ENCODE measurements around the gene KY.
"Not testable (repeated sequence)": the region's sequence is repeated elsewhere in the genome, so short reads cannot be mapped to it uniquely, and the experiment has no call there.

The KY gene

DNA sequence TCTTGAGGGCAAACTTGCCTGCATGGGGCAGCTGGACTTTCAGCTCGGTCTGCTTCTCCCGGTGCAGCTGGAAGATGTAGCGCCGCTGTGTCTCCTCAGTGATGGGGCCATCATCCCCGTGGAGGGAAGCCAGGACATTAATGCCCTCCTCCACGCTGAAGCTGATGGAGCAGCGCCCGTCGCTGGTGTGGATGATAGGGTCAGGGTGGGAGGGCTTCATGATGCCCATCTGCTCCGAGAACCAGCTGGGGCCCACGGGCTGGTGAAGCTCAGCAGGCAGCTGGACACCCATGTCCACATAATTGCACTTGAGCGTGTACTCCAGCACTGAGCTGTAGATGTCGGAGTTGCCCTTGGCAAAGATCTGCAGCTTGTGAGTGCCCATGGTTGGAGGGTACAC, 46.9 kb downstream of the KY start:
- DNase-seq (ENCODE audit: low read depth in 1 of 2, low spot score in 1 of 2) = no peak

DNA sequence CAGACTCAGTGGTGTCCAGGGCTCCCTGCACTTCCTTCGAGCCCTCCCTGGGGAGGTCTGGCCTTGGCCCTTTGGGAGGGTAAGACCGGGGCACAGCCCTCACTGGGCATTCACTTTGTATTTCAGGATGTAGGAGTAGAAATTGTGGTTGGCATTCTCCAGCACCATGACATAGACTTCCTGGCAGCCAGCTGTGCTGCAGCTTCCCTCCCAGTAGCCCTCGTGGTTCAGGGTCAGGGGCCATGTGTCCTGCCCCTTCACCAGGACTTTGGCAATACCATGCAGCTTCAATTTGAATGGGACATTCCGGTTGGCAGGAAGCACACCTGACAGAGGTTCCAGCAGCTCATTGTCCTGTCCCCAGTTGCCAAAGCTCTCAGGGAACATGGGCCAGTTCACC, 47.3 kb downstream of the KY start:
- no peak for DNase-seq (ENCODE audit: low read depth in 1 of 2, low spot score in 1 of 2)

DNA sequence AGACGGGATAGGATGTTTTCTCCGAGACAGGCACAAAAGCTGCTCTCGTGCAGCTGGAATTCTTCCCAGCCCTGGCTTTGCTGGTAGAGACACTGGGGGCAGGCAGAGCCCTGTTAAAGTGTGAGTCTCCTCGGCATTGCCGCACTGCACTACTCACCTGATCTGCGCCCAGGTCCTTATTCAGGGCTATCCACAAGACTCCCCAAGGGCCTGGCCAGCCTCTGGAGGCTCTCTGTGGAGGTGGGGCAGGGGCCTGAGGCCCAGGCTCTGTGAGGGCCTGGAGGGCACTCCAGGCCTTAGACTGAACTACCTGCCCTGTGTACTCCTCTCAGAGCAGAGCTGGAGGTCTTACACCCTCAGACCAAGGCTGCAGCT, 48.4 kb downstream of the KY start:
- no peak for DNase-seq (ENCODE audit: low read depth in 1 of 2, low spot score in 1 of 2)

DNA sequence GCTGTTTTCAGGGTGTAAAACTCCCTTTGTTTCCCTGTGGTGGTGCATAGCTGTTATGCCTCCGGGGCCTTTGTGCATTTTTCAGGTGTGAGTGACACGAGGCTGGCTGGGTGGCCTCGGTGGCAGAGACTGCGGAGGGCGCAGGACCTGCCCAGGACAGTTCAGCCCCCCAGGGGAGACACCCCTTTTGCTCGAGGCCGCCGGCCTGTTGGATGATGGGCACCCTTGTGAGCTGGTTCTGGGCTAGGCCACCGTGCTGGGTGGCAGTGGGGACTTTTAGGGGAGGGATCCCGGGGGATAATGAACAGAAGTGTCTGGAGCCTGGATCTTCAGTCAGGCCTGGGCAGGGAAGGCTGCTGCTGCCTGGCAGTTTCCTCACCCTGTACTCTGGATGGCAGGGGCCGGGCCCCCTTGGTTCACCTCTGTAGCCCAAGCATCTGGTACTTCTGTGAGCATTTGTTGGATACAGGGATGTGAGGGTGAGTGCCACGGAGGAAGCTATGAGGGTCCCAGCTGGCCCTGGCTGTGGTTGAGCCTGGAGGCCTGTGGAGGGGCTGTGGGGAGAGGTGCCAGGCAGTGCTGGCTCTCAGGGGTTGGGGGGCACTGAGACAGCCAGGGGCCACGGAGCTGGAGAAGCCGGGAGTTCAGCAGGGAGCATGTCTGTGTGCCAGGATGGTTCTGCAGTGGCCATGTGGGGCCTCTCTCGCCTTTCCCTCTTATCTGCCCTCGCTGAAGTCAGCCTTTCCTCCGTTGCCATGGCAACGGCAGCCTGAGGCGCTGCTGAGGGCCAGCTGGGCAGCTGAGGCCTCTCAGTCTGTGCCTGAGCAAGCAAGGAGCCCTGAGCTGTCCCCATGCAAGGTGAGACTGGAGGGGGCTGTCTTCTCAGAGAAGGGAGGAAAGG, 49.0 kb downstream of the KY start:
- DNase-seq (ENCODE audit: low read depth in 1 of 2, low spot score in 1 of 2) = no peak

DNA sequence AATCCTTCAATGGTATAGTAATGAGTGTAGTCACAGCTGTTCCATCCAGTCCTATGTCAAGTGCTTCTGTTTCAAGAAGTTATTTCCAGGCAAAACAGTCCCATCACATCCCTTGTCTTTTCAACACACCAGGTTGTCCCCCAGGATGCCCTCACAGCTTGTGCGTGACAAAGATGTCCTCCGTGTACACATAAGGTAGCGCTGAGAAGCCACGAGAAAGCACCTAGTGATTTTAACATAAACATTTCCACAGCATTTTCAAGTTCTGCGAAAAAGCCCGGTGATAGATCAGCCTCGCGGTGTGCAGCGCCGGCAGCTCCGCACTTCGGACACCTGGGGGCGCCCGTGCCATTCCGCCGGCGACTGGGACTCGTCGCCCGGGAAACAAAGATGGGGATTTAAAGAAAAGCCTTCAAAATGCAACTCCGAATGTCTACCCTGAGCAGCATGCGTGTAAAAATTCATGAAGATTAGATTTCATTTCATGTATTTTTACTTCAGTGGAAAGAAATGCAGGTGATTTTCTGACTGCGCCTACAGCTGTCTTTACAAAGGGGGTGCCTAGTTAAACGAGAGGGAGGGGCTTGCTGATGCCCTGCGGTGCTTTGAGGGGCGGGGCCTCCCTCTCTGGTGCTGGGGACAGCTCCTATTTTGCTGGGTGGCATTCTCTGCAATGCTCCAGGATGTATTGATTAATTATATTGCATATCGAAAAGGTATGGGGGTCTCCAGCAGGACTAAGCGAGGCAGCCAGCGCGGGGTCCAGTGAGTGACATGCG, 49.9 kb downstream of the KY start:
- DNase-seq (ENCODE audit: low read depth in 1 of 2, low spot score in 1 of 2) = peak in 1 of 2 donors; percentile 18

DNA sequence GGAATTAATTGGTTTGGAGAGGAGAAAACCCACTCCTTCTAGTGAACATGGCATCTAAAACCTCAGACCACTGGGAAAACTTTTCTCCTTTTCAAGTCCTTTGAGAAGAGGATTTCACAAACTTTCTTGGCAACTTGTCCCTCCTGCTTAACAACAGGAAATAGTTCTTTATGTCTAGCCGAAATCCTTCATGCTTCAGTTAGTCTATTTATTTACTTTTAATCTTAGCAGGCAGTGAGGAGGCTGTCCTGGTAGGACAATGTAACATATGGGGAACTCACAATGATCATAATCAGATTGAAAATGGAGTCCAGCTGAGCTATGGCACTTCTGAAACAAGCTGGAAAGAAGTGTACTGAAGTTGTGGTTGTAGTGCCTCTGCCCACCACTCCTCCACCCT, 50.6 kb downstream of the KY start:
- no peak for DNase-seq (ENCODE audit: low read depth in 1 of 2, low spot score in 1 of 2)

DNA sequence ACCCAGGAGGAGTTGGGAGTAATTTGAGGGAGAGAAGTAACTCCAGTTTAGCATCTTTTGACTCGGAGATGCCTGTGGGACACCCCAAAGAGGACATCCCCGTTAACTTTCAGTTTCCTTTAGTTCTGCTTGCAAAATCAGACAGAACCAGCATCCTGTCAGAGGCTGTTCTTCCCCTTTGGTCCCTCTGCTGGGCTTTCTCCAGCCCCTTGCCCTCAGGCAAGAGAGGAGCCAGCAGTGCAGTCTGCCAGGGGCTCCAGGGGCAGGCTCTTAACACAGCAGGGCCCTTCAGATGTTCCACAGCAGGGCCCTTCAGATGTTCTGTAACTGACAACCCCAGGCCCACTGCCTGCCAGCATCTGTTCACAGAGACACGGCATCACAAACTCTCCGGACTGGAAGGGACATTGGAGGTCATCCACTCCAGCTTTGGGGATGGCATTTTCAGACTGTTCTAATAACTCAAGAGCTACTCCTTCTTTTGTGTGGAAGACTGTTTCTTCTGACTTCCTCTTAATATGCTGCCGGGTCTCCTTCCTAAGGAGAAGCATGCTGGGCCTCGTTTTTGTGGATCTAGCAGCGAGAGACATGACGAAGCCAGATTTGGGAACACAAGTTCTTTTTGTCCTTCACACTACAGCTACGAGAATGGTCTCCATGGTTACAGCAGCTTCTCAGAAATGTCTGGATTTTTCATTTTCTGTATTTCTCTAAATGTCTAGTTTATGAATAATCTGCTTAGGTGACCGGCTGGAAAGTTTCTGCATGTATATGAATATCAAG, 51.9 kb downstream of the KY start:
- no peak for DNase-seq (ENCODE audit: low read depth in 1 of 2, low spot score in 1 of 2)

DNA sequence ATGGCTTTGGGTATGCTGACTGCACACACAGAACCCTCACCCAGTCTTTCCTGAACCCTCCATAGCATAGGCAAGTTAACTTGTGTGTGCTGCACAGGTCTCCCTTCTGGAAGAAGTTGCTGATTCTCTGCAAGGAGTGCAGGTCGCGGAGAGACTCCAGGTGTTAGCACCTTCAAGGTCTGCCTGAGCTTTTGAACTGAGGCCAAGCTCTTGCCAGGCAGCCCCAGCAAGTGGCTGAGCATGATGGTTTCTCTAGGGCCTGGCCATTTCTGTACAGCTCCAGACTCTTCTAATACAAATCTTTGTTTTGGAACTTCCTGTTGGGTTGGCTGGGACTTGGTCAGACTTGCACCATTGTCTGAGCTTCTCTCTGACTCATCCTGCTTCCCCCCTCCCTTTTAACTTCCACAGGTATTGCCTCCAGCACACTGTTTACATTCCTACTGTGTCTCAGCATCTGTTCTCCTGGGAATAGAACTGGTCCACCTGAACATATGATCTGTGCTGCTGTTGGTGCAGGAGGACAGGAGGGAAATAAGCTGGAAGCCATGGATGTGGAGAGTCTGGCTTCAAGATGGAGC, 53.3 kb downstream of the KY start:
- no peak for DNase-seq (ENCODE audit: low read depth in 1 of 2, low spot score in 1 of 2)

DNA sequence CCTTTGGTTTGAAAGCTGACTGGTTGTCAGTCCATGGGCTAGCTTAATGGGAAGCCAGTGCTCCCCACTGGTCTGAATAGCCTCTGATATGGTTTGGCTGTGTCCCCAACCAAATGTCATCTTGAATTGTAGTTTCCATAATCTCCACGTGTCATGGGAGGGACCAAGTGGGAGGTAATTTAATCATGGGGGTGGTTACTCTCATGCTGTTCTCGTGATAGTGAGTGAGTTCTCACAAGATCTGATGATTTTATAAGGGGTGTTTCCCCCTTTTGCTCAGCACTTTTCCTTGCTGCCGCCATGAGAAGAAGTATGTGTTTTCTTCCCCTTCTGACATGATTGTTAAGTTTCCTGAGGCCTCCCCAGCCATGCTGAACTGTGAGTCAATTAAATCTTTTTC, 55.8 kb downstream of the KY start:
- DNase-seq (ENCODE audit: low read depth in 1 of 2, low spot score in 1 of 2) = not testable (repeated sequence)

DNA sequence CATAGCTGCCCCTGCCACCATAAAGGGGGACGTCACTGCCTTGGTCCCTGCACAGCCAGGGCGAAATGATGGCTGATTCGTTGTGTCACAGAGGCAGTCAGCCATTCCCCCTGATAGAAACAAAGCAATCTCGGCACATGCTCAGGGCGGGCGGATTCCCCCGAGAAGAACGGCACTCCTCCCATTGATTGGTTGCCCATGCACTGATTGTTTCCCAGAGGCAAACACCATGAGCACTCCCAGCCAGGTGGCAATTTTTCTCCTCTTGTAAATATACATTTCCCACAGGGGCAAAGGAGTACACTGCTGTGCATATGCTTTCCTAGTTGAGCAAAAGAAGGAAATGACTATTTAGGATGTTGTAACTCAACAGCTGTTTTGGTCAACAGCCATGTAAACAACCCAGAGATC, 56.5 kb downstream of the KY start:
- no peak for DNase-seq (ENCODE audit: low read depth in 1 of 2, low spot score in 1 of 2)

DNA sequence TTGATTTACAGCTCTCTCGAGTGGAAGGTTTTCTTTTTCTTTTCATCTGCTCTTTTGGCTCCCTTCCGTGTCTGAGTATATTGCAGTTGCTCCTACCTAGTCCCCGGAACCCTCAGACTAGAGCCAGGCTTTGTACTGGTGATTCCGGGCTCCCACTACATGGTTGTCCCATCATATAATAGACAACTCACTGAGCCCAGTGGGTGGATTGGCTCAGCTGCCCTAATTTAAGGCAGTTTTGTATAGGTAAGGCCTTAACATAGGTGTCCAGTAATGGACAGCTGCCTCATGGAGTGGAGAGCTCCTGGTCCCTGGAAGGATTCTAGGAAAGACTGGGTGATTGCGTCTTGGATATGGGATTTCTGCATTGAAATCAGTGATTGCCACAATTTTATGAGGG, 58.0 kb downstream of the KY start:
- no peak for DNase-seq (ENCODE audit: low read depth in 1 of 2, low spot score in 1 of 2)

DNA sequence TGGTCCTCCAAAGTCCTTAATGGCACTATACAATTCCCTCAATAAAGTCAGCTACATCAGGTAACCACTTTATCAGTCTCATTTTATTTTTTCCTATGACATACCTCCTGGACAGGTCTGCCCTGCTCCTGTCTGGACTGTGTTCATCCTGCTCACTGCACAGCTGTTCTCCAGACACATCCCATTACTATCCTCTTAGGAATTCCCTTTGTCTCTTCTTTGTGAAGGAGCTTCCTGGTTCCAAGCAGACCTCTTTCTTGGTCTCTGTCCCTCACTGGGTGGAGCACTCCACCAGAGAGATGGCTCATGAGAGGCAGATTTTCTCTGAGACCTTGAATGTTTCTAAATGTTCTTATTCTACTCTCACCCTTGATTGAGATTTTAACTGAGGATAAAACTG, 60.1 kb downstream of the KY start:
- no peak for DNase-seq (ENCODE audit: low read depth in 1 of 2, low spot score in 1 of 2)

DNA sequence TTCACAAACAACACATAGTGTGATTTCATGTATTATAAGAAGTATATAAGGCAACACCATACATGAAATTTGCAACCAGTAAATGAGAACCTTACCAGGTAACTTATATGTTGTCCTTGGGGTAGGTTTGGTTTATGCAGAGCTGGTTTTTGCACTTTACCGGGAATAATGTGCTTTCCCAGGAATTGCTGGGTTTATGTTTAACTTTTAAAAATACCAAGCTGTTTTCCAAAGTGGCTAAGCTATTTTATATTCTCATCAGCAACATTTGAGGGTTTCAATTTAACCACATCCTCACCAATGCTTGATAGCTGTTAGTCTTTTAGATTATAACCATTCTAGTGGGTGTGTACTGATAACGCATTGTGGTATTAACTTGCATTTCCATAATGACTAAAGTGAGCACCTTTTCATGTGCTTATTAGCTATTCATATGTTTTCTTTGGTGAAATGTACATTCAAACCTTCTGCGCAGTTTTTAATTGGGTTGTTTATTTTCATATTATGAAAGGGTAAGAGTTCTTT, 71.6 kb downstream of the KY start:
- DNase-seq (ENCODE audit: low read depth in 1 of 2, low spot score in 1 of 2) = no peak

DNA sequence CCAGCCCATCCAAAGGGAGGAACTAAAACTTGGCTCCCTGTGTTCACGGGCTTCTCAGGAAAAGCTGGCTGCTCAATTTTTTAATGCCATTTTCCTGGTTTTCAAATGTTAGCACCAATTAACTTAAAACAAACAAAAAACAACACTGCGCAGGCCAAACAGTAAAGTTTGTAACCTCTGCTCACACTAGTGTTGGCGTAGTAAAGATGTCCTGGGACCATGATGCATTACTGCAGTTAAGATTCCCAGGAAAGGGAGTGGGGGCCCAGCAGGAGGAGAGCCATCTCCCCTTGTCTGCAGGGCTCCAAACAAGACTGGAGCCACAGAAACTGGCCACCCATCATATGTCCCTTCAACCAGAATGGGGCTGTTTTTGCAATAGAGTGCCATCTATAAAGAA, 74.0 kb downstream of the KY start:
- no peak for DNase-seq (ENCODE audit: low read depth in 1 of 2, low spot score in 1 of 2)

DNA sequence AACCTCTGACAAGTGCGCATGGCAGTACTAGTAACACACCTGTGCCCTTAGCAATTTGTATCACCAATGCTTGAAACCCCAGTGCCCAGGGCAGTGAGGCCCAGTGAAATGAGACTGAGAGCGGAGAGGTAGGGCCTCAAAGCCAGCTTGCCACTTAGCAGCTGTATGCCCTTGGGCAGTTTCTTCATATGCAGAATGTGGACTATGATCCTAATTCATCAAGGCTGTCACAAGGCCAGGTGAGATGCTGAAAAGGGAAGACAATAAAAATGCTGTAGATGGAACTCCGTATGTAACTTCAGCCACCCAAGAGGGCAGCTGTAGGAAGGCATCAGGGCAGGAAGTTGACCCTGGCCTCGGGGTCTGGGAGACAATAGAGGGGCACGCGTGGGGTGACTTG, 74.4 kb downstream of the KY start:
- DNase-seq (ENCODE audit: low read depth in 1 of 2, low spot score in 1 of 2) = no peak

DNA sequence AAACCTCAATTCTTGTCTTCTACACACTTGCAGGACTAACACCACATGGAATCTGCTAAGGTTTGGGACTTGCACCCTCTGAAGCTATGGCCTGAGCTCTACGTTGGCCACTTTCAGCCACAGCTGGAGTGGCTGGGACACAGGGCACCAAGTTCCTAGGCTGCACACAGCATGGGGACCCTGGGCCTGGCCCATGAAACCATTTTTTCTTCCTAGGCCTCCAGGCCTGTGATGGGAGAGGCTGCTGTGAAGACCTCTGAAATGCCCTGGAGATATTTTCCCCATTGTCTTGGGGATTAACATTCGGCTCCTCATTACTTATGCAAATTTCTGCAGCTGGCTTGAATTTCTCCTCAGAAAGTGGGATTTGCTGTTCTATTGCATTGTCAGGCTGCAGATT, 80.9 kb downstream of the KY start:
- not testable (repeated sequence) for DNase-seq (ENCODE audit: low read depth in 1 of 2, low spot score in 1 of 2)

DNA sequence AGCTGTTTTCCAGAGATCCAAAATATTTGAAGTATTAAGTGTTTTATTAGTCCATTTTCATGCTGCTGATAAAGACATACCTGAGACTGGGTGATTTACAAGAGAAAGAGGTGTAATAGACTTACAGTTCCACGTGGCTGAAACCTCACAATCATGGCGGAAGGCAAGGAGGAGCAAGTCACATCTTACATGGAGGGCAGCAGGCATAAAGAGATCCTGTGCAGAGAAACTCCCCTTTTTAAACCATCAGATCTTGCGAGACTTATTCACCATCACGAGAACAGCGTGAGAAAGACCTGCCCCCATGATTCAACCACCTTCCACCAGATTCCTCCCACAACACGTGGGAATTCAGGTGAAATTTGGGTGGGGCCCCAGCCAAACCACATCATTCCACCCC, 82.0 kb downstream of the KY start:
- DNase-seq (ENCODE audit: low read depth in 1 of 2, low spot score in 1 of 2) = no peak

DNA sequence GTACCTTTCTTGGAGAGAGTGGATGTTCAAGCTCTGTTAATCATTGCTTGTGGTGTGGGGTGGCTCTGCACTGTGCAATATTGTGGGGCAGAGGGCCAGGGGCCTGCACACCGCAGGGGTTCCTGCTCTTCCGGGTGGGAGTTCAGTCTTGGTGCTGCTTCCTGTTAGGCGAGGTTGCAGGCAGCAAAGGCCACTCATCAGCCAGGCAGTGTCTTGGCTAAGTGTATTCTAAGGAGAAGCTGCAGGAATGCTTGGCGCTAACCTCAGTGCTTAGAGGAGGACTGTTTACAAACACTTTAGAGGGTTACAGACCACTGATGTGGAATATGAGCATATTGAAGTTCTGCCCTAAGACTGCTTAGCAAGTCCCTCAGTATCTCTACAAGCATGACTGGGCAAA, 83.2 kb downstream of the KY start:
- DNase-seq (ENCODE audit: low read depth in 1 of 2, low spot score in 1 of 2) = no peak

DNA sequence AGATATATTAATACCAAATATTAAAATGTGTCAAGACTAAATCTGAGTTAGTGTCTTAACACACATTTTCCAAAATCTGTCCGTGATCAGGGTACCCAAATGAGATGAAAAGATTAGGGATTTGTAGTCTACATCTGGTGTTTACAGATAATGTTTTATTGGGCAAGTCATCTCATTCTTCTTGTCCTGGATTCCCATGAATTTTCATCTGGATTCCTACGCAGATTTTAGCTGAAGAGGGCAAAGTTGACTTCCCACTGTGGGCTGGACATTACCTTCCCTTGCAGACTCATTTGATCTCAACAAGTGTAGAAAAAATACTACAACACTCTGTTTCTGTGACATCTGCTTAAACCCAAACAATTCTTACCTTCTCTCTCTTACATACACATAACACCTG, 85.8 kb downstream of the KY start:
- no peak for DNase-seq (ENCODE audit: low read depth in 1 of 2, low spot score in 1 of 2)

DNA sequence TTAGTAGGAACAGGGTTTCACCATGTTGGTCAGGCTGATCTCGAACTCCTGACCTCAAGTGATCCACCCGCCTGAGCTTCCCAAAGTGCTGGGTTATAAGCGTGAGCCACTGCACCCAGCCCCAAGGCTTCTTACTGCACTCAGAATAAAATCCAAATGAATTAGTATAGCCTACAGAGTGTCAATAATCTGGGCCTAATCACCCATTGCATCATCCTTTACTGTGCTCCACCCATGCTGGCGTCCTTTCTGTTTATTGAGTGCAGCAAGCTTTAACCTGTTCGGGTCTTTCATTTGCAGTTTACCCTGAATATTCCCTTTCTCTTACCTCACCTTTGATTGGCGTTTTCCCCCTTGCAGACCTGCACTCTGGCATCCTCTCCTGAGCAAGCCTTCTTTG, 87.2 kb downstream of the KY start:
- no peak for DNase-seq (ENCODE audit: low read depth in 1 of 2, low spot score in 1 of 2)

DNA sequence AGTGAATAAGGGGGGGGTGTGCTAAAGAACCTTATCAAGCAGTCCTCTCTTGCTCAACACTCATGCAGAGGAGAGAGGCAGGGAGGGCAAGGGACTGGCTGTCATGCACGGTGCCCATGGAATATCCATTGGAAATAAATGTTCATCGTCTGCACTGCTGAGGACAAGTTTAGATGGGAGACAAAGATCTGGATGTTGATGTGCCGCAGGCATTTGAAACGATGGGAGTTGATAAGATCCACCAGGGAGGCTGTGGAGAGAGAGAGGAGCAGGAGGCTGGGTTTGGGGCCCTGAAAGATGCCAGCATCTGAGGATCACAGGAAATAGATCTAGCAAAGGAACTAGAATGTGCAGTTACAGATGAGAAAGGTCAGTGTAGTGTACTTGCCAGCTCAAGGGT, 88.8 kb downstream of the KY start:
- DNase-seq (ENCODE audit: low read depth in 1 of 2, low spot score in 1 of 2) = no peak

Data from activated T-helper 1 cell treated with anti-CD3 and anti-CD28 coated beads, Interleukin-2, amount 50 U/mL, for 16 hours (primary cell).